Measurements from ENCODE around the gene SWAP70. TPM values are rescaled to one million over a fixed set of nuclear protein-coding genes. Genes with fewer than 3 reads are reported as not detected.

SWAP70 gene
- total and polyA plus RNA-seq, 2 experiments from 2014 or later: 30.3 to 33.3 TPM

DNA sequence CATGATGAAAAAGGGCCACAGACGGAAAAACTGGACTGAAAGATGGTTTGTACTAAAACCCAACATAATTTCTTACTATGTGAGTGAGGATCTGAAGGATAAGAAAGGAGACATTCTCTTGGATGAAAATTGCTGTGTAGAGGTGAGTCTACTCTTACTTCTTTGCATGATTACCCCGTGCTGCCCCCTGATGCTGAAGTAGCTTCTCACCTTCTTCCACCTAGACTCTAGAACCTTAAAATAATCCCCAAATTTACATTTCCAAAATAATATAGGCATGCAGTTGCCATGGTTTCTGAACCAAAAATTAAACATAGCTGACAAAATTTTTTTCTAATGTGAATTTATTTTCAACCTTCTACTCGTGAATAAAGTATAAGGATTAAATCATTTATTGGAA lies 64.2 kb downstream of the SWAP70 start:
- H3K36me3 ChIP-seq (ENCODE audit: insufficient read depth): peaks cover 6% of the 10 kb centered on the region; the same call in 1 of the 2 replicates

DNA sequence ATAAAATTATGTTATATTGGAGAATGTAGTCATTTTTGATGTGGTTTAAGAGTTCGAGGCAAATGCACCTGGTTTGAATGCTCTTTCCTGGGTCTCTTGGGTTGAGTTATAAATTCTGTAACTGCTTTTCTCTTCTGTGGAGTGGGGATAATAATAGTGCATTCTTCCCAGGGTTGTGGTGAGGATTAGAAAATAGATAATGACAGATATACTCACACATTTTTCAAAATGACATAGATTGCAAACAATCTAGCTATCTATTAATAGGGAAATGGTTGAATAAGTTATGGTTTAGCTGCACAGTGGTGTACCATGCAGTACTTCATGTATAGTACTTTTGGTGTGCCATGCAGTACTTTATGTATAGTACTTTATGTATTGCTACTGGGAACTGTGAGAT lies 67.4 kb downstream of the SWAP70 start:
- H3K4me3 ChIP-seq: no peak overlapping the region
- TF ChIP-seq REST (IDR thresholded peaks at IDR 0.05; ENCODE audit: unreplicated experiment) (no peak), POLR2AphosphoS5 (IDR thresholded peaks at IDR 0.05; ENCODE audit: low read depth) (no peak), JUNB (IDR thresholded peaks at IDR 0.05; ENCODE audit: unreplicated experiment) (no peak), EZH2 (IDR thresholded peaks at IDR 0.05; ENCODE audit: low read depth, unreplicated experiment) (no peak), ZNF331 (CRISPR knock-in tag; IDR thresholded peaks at IDR 0.05; ENCODE audit: low read depth) (no peak)

More for the DNA sequence above, 64.2 kb downstream of the SWAP70 start:
- H3K27me3 ChIP-seq (ENCODE audit: insufficient read depth): no peaks in the 10 kb centered on the region
- no peak overlapping the region for H3K4me2 ChIP-seq
- no peaks in the 10 kb centered on the region; the same call in 1 of the 2 replicates for H3K4me1 ChIP-seq (ENCODE audit: insufficient read depth)
- H3K4me3 ChIP-seq: no peak overlapping the region
- H2AFZ ChIP-seq: no peak overlapping the region
- no peaks in the 10 kb centered on the region for H3K9me2 ChIP-seq (ENCODE audit: insufficient read depth)
- no peak for ATAC-seq
- DNase-seq (ENCODE audit: low spot score): no peak
- Mint-ChIP-seq H3K36me3 (ENCODE audit: low read depth) (0 out of 3 replicates have a peak, but pooled peaks cover 8% of the 10 kb centered on the region), H3K4me3 (no peak overlapping the region), H3K4me1 (peaks cover 12% of the 10 kb centered on the region; the same call in 2 of the 3 replicates), H3K9me3 (no peaks in the 10 kb centered on the region), H3K27me3 (ENCODE audit: insufficient read depth, low read depth, poor library complexity) (no peaks in the 10 kb centered on the region), H3K27ac (no peak overlapping the region)
- TF ChIP-seq CTCF (conservative IDR thresholded peaks at IDR 0.05; ENCODE audit: low read depth in 2 of 2): peak in 1 of 2 experiments; percentile 29; a peak in 1 of 4 replicates
- no peak for TF ChIP-seq JUNB (IDR thresholded peaks at IDR 0.05; ENCODE audit: unreplicated experiment)
- no peak for TF ChIP-seq EZH2 (IDR thresholded peaks at IDR 0.05; ENCODE audit: low read depth, unreplicated experiment)
- TF ChIP-seq STAT1 (IDR thresholded peaks at IDR 0.05; ENCODE audit: unreplicated experiment): no peak
- no peaks in the 10 kb centered on the region for H4K20me1 ChIP-seq (replicated peaks; ENCODE audit: insufficient read depth)
- H3F3A ChIP-seq (replicated peaks; ENCODE audit: low read depth): no peaks in the 10 kb centered on the region
- H3K27ac ChIP-seq (ENCODE audit: low read depth): no peak overlapping the region
- no peaks in the 10 kb centered on the region for H3K79me2 ChIP-seq (replicated peaks; ENCODE audit: insufficient read depth)

More for the DNA sequence above, 67.4 kb downstream of the SWAP70 start:
- H3K4me1 Mint-ChIP-seq: peaks cover 8% of the 10 kb centered on the region; the same call in 2 of the 3 replicates
- H3K36me3 ChIP-seq (ENCODE audit: insufficient read depth): peaks cover 6% of the 10 kb centered on the region; the same call in 1 of the 2 replicates
- no peak overlapping the region for H3K4me3 Mint-ChIP-seq
- peaks cover 24% of the 10 kb centered on the region for H3K36me3 Mint-ChIP-seq (ENCODE audit: low read depth)
- no peaks in the 10 kb centered on the region for H4K20me1 ChIP-seq (replicated peaks; ENCODE audit: insufficient read depth)
- 0 out of 2 replicates have a peak overlapping the region, but pooled peaks have one; percentile 21 for H3K27ac Mint-ChIP-seq
- H3F3A ChIP-seq (replicated peaks; ENCODE audit: low read depth): no peaks in the 10 kb centered on the region
- no peaks in the 10 kb centered on the region for H3K79me2 ChIP-seq (replicated peaks; ENCODE audit: insufficient read depth)
- no peaks in the 10 kb centered on the region for H3K27me3 ChIP-seq (ENCODE audit: insufficient read depth)
- H3K4me2 ChIP-seq: no peak overlapping the region
- ATAC-seq (no peak), DNase-seq (ENCODE audit: low spot score) (no peak)
- H2AFZ ChIP-seq: no peak overlapping the region
- H3K9me2 ChIP-seq (ENCODE audit: insufficient read depth): no peaks in the 10 kb centered on the region
- H3K27me3 Mint-ChIP-seq (ENCODE audit: insufficient read depth, low read depth, poor library complexity): no peaks in the 10 kb centered on the region
- H3K27ac ChIP-seq (ENCODE audit: low read depth): no peak overlapping the region
- no peaks in the 10 kb centered on the region; the same call in 1 of the 2 replicates for H3K4me1 ChIP-seq (ENCODE audit: insufficient read depth)
- H3K9me3 Mint-ChIP-seq: no peaks in the 10 kb centered on the region; the same call in 2 of the 3 replicates
